ENCODE results near the gene PRMT9. TPM values are rescaled to one million over a fixed set of nuclear protein-coding genes. Genes with fewer than 3 reads are reported as not detected.

Gene PRMT9
- total and polyA plus RNA-seq, 9 of the 15 experiments (the other 6 are each of a cell fraction or from before 2014, with no cell fraction given), result 3.5 to 15.6 (median 7.2) TPM

DNA sequence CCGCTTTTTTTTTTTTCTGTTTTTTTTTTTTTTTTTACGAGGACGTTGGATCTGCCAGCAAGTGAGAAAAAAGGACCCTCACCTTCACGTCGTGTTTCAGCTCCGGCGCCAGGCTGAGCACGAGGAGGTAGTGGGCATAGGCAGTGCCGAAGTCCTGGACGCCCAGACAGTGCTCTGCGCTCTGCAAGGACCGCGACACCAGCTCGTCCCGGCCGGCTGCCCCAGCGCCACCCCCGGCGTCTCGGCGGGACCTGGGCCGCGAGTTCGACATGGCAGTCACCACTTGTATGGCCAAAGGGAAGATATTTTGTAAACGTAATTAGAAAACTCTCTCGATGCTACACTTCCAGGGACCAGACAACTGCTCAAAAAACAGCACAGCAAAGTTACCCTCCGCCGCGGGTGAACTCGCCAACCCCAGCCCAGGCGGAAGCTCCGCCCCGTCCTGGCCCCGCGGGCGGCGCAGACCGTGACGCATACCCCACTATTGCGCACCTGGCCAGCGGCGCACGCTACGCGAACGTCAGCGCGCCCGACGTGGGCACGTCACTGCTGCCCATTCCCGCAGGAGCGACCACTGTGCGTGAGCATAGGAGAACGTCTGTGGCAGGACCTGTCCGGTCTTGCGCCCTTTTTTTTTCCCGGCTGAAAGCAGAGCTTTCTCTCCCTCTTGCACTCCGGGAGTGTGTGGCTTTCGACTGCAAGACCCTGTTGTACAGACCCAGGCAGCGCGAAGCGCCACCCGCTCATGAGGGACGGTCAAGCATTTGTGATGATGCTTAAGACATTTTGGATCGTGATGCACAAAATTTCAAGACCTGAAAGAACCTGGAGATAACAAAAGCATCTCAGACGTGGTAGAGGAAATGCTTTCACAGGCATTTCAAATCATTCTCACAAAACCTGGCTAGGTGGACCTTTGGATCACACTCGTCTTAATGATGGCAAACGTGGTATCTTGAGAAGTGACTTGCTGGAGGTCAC is at the start of gene PRMT9 (continued):
- 0 out of 2 replicates have a peak, but pooled peaks have one; percentile 7 for TF ChIP-seq ARID1B (IDR thresholded peaks at IDR 0.05)
- no peak for TF ChIP-seq BDP1 (IDR thresholded peaks at IDR 0.05; ENCODE audit: insufficient read depth, insufficient read length)
- TF ChIP-seq KLF13 (tag; IDR thresholded peaks at IDR 0.05; ENCODE audit: borderline replicate concordance, low read depth), result no peak
- TF ChIP-seq SPI1 (IDR thresholded peaks at IDR 0.05; ENCODE audit: borderline replicate concordance, low read depth, low read length), result no peak
- peak; percentile 68 for TF ChIP-seq TAF1 (IDR thresholded peaks at IDR 0.05; ENCODE audit: control insufficient read depth, extremely low read depth, insufficient read depth, low read length, severe bottlenecking)
- no peak for TF ChIP-seq CUX1 (CRISPR knock-in tag; IDR thresholded peaks at IDR 0.05)
- TF ChIP-seq KLF10 (CRISPR knock-in tag; IDR thresholded peaks at IDR 0.05), result no peak
- TF ChIP-seq ZNF57 (CRISPR knock-in tag; IDR thresholded peaks at IDR 0.05), result no peak
- no peak for TF ChIP-seq MED1 (CRISPR knock-in tag; IDR thresholded peaks at IDR 0.05; ENCODE audit: borderline replicate concordance)
- TF ChIP-seq ELF1 (tag; IDR thresholded peaks at IDR 0.05), result no peak
- peak; percentile 88 for TF ChIP-seq POLR2AphosphoS5 (IDR thresholded peaks at IDR 0.05; ENCODE audit: control insufficient read depth, insufficient read depth, low read depth, low read length)
- TF ChIP-seq NR3C1 (CRISPR knock-in tag; IDR thresholded peaks at IDR 0.05), result no peak
- TF ChIP-seq ZFX (CRISPR knock-in tag; IDR thresholded peaks at IDR 0.05), result peak; percentile 89
- TF ChIP-seq, protein P1, sequence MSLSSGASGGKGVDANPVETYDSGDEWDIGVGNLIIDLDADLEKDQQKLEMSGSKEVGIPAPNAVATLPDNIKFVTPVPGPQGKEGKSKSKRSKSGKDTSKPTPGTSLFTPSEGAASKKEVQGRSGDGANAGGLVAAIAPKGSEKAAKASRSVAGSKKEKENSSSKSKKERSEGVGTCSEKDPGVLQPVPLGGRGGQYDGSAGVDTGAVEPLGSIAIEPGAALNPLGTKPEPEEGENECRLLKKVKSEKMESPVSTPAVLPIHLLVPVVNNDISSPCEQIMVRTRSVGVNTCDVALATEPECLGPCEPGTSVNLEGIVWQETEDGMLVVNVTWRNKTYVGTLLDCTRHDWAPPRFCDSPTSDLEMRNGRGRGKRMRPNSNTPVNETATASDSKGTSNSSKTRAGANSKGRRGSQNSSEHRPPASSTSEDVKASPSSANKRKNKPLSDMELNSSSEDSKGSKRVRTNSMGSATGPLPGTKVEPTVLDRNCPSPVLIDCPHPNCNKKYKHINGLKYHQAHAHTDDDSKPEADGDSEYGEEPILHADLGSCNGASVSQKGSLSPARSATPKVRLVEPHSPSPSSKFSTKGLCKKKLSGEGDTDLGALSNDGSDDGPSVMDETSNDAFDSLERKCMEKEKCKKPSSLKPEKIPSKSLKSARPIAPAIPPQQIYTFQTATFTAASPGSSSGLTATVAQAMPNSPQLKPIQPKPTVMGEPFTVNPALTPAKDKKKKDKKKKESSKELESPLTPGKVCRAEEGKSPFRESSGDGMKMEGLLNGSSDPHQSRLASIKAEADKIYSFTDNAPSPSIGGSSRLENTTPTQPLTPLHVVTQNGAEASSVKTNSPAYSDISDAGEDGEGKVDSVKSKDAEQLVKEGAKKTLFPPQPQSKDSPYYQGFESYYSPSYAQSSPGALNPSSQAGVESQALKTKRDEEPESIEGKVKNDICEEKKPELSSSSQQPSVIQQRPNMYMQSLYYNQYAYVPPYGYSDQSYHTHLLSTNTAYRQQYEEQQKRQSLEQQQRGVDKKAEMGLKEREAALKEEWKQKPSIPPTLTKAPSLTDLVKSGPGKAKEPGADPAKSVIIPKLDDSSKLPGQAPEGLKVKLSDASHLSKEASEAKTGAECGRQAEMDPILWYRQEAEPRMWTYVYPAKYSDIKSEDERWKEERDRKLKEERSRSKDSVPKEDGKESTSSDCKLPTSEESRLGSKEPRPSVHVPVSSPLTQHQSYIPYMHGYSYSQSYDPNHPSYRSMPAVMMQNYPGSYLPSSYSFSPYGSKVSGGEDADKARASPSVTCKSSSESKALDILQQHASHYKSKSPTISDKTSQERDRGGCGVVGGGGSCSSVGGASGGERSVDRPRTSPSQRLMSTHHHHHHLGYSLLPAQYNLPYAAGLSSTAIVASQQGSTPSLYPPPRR (CRISPR knock-in tag; IDR thresholded peaks at IDR 0.05; ENCODE audit: borderline replicate concordance), result no peak
- TF ChIP-seq TCF7L2 (IDR thresholded peaks at IDR 0.05; ENCODE audit: low read depth, low read length), result no peak
- TF ChIP-seq HDAC8 (tag; IDR thresholded peaks at IDR 0.05), result no peak
- TF ChIP-seq RHOXF2B (CRISPR knock-in tag; conservative IDR thresholded peaks at IDR 0.05), result no peak

All from K562 (cell line).